CD8-positive, alpha-beta memory T cell (primary cell): Measurements from ENCODE around the gene ERBB2. TPM values are rescaled to one million over a fixed set of nuclear protein-coding genes. Genes with fewer than 3 reads are reported as not detected.

Source experiments
- CTCF ChIA-PET: fragments of 350-600 bp; sonication (Branson Sonifier 250); formaldehyde crosslinking; loops from one replicate; lab custom pipeline; 2021; ENCODE audit warnings: antibody characterized with exemption; lab: Charles Lee
- POLR2A ChIA-PET: fragments of 350-600 bp; sonication (Branson Sonifier 250); formaldehyde crosslinking; loops from one replicate; lab custom pipeline; 2021; ENCODE audit warnings: antibody characterized with exemption; lab: Charles Lee
- DNase-seq, 5 donors: peaks; one replicate each; pipeline versions ENCODE4 v3.0.0 to v3.0.0-alpha.2; 2020 to 2022; ENCODE audit warnings: mixed read lengths in 1 of 5
- H3K27ac ChIP-seq: one replicate; pipeline ENCODE4 v1.7.0; 2013; ENCODE audit warnings: low read depth, mild to moderate bottlenecking, low read length, moderate library complexity
- H3K27me3 ChIP-seq: 2 replicates; pipeline ENCODE4 v1.7.0; 2013; ENCODE audit warnings: low read length, mild to moderate bottlenecking; ENCODE audit not compliant: insufficient read depth, poor library complexity, severe bottlenecking
- H3K36me3 ChIP-seq: 2 replicates; pipeline ENCODE4 v1.7.0; 2013; ENCODE audit warnings: mild to moderate bottlenecking, low read length, moderate library complexity; ENCODE audit not compliant: insufficient read depth
- H3K4me1 ChIP-seq: 2 replicates; pipeline ENCODE4 v1.7.0; 2013; ENCODE audit warnings: mild to moderate bottlenecking, low read length, moderate library complexity; ENCODE audit not compliant: insufficient read depth
- H3K4me3 ChIP-seq: 2 replicates; pipeline ENCODE4 v1.7.0; 2013; ENCODE audit warnings: mild to moderate bottlenecking, low read length
- H3K9me3 ChIP-seq: 2 replicates; pipeline ENCODE4 v1.7.0; 2013; ENCODE audit warnings: mild to moderate bottlenecking, low read length
- H3K27ac Mint-ChIP-seq, 8 donors: one replicate each; pipeline ENCODE4 v1.8.0; 2020 to 2021; ENCODE audit warnings: mixed read lengths in 8 of 8, mild to moderate bottlenecking in 6 of 8, inconsistent platforms in 3 of 8, moderate library complexity in 3 of 8
- H3K27me3 Mint-ChIP-seq, 2 donors: one replicate each; pipeline ENCODE4 v1.8.0; 2020 to 2021; ENCODE audit warnings: mixed read lengths in 2 of 2, mild to moderate bottlenecking in 1 of 2, moderate library complexity in 1 of 2
- H3K36me3 Mint-ChIP-seq, 3 donors: one replicate each; pipeline ENCODE4 v1.8.0; 2020 to 2021; ENCODE audit warnings: mixed read lengths in 3 of 3, inconsistent platforms in 1 of 3, mild to moderate bottlenecking in 1 of 3
- H3K4me1 Mint-ChIP-seq, 3 donors: one replicate each; pipeline ENCODE4 v1.8.0; 2020 to 2021; ENCODE audit warnings: mixed read lengths in 3 of 3, inconsistent platforms in 1 of 3, mild to moderate bottlenecking in 1 of 3
- H3K4me3 Mint-ChIP-seq, 7 donors: one replicate each; pipeline ENCODE4 v1.8.0; 2020 to 2021; ENCODE audit warnings: mixed read lengths in 7 of 7, mild to moderate bottlenecking in 6 of 7, moderate library complexity in 4 of 7, inconsistent platforms in 2 of 7
- H3K9me3 Mint-ChIP-seq, 5 donors: one replicate each; pipeline ENCODE4 v1.8.0; 2020 to 2022; ENCODE audit warnings: mixed read lengths in 5 of 5, mild to moderate bottlenecking in 3 of 5, moderate library complexity in 2 of 5, inconsistent platforms in 1 of 5
- polyA plus RNA-seq: library from polyadenylated mRNA; unstranded; fragments of 300-500 nt; fragmentation: Illumina TruSeq; gene quantifications from one replicate; pipeline ENCODE4 v1.2.3, GENCODE V29; 2021
- total RNA-seq, 2 experiments: library from RNA; stranded (reverse); gene quantifications; one replicate each; pipeline ENCODE4 v1.2.3, GENCODE V29; 2021

ERBB2 gene
- total and polyA plus RNA-seq, 3 experiments from 2014 or later = 2.4 to 3.9 (median 3.6) TPM

DNA sequence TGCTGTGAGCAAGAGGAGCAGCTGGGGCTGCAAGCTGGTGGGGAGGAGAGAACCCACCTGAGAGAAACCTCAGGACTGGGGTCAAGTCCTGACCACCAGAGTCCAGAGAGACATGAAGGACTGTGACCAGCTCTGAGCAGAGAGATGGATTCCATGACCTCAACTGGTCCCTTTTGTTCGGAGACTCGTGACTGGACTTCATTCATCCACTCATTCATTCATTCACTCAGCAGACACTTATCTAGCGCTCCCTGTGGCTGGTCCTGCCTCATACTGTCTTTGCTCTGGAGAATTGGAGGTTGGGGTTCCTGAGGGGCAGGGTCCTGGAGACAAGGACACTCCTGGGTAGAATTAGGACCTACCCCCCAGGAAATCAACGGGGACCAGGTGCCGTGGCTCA lies 4.0 kb downstream of the ERBB2 start:
- Mint-ChIP-seq H3K9me3 (no peaks in the 10 kb centered on the region), H3K36me3 (peaks cover 0 to 4% (median 0%) of the 10 kb centered on the region in 3 donors), H3K4me1 (peaks cover 16 to 25% (median 24%) of the 10 kb centered on the region in 3 donors), H3K27ac (no peak overlapping the region), H3K4me3 (no peak overlapping the region), H3K27me3 (peaks cover 18 to 30% of the 10 kb centered on the region in 2 donors)
- CTCF ChIA-PET = interaction anchor here (1.1 to 1.2 kb wide), 2 partner anchors 27 to 488 kb away, joined by 3 read pairs; partner anchors contain the start of gene MIEN1
- H3K27me3 ChIP-seq = peaks cover 10% of the 10 kb centered on the region
- no peak overlapping the region for H3K27ac ChIP-seq
- peaks cover 18% of the 10 kb centered on the region for H3K4me1 ChIP-seq
- no peak for DNase-seq
- H3K36me3 ChIP-seq = no peaks in the 10 kb centered on the region
- POLR2A ChIA-PET = no interaction called here
- no peaks in the 10 kb centered on the region for H3K9me3 ChIP-seq
- no peak overlapping the region for H3K4me3 ChIP-seq

- POLR2A ChIA-PET = no interaction called here
- no peak overlapping the region for H3K4me3 ChIP-seq
Measured at GRCh38 chr17:39704821-39705551, 5.1 kb downstream of the ERBB2 start.

DNA sequence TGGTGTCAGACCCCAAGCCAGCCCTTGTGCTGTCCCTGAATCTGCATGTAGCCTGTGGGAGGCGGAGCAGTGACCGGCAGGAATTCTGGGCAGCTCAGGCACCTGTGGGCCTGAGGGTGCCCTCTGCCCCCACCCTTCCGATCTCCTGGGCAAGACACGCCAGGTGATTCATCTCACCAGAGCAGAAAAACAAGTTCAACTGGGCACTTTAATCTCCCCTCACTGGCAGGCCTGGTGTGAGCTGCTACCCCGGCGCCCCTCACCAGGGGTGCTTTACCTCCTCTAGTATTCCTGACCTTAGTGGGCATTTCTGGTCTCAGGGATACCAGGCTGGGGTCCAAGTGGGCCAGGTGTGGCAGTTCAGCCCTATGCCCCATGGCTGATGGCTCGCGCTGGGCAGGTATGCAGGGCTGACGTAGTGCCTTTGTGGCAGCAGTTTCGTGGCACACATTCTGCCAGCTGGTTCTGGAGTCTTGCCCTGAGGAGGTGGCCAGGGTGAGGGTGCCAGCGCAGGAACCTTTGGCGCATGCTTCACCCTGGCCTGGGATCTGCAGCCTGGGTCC lies 6.0 kb downstream of the ERBB2 start:
- Mint-ChIP-seq H3K27ac (no peak overlapping the region), H3K36me3 (no peaks in the 10 kb centered on the region), H3K27me3 (peaks cover 8 to 16% of the 10 kb centered on the region in 2 donors), H3K9me3 (no peaks in the 10 kb centered on the region), H3K4me1 (peaks cover 13 to 19% (median 19%) of the 10 kb centered on the region in 3 donors), H3K4me3 (no peak overlapping the region)
- Histone ChIP-seq H3K4me3 (no peak overlapping the region), H3K9me3 (no peaks in the 10 kb centered on the region), H3K36me3 (no peaks in the 10 kb centered on the region), H3K27ac (no peak overlapping the region), H3K4me1 (peaks cover 18% of the 10 kb centered on the region), H3K27me3 (peaks cover 10% of the 10 kb centered on the region)
- POLR2A ChIA-PET = no interaction called here
- DNase-seq = no peak
- CTCF ChIA-PET = interaction anchor here (0.8 to 1.4 kb wide), 3 partner anchors 51 to 275 kb away, joined by 3 to 5 read pairs (median 3); partner anchors contain the start of gene PSMD3

More at GRCh38 chr17:39704821-39705551, 5.1 kb downstream of the ERBB2 start:
- Mint-ChIP-seq H3K36me3 (no peaks in the 10 kb centered on the region), H3K27ac (no peak overlapping the region), H3K9me3 (no peaks in the 10 kb centered on the region), H3K4me3 (no peak overlapping the region), H3K27me3 (peaks cover 13 to 20% of the 10 kb centered on the region in 2 donors), H3K4me1 (peaks cover 14 to 20% (median 20%) of the 10 kb centered on the region in 3 donors)
- H3K4me1 ChIP-seq = peaks cover 18% of the 10 kb centered on the region
- CTCF ChIA-PET = interaction anchor here (1.2 to 1.4 kb wide), 2 partner anchors 50 to 83 kb away, joined by 3 to 5 read pairs; no protein-coding TSS in a partner anchor
- no peak overlapping the region for H3K27ac ChIP-seq
- no peaks in the 10 kb centered on the region for H3K9me3 ChIP-seq
- peaks cover 10% of the 10 kb centered on the region for H3K27me3 ChIP-seq
- no peaks in the 10 kb centered on the region for H3K36me3 ChIP-seq
- DNase-seq = no peak

GRCh38 chr17:39706383-39706782 lies 6.5 kb downstream of the ERBB2 start:
- H3K27ac Mint-ChIP-seq = no peak overlapping the region
- H3K27me3 Mint-ChIP-seq = peaks cover 3 to 11% of the 10 kb centered on the region in 2 donors
- H3K36me3 ChIP-seq = no peaks in the 10 kb centered on the region
- no peaks in the 10 kb centered on the region for H3K9me3 ChIP-seq
- no peaks in the 10 kb centered on the region for H3K36me3 Mint-ChIP-seq
- H3K4me1 ChIP-seq = peaks cover 18% of the 10 kb centered on the region
- ChIA-PET POLR2A (no interaction called here), CTCF (interaction anchor here (0.6 to 1.4 kb wide), 3 partner anchors 51 to 274 kb away, joined by 3 to 5 read pairs (median 3); partner anchors contain the start of gene PSMD3)
- no peak for DNase-seq
- H3K27ac ChIP-seq = no peak overlapping the region
- H3K4me1 Mint-ChIP-seq = peaks cover 10 to 18% (median 14%) of the 10 kb centered on the region in 3 donors
- peaks cover 5% of the 10 kb centered on the region for H3K27me3 ChIP-seq
- no peaks in the 10 kb centered on the region for H3K9me3 Mint-ChIP-seq
- H3K4me3 ChIP-seq = no peak overlapping the region
- H3K4me3 Mint-ChIP-seq = no peak overlapping the region

DNA sequence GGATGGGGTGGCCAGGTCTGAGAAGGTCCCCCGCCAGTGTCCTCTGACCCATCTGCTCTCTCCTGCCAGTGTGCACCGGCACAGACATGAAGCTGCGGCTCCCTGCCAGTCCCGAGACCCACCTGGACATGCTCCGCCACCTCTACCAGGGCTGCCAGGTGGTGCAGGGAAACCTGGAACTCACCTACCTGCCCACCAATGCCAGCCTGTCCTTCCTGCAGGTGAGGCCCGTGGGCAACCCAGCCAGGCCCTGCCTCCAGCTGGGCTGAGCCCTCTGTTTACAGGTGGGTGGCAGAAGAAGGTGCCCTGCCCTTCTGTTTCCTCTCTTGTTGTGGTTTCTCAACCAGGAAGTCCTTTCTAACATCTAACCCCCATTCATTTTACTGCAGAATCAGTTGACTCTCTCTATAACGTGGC lies 7.1 kb downstream of the ERBB2 start:
- peak in 1 of 5 donors; percentile 37 for DNase-seq
- peaks cover 10 to 18% (median 13%) of the 10 kb centered on the region in 3 donors for H3K4me1 Mint-ChIP-seq
- H3K36me3 Mint-ChIP-seq = peaks cover 0 to 1% (median 0%) of the 10 kb centered on the region in 3 donors
- ChIA-PET POLR2A (no interaction called here), CTCF (interaction anchor here (0.6 kb wide), 1 partner anchor 247 kb away, joined by 3 read pairs; no protein-coding TSS in a partner anchor)
- peak overlapping the region in 5 of 7 donors; percentile 4 to 80 (median 49) for H3K4me3 Mint-ChIP-seq
- Histone ChIP-seq H3K9me3 (no peaks in the 10 kb centered on the region), H3K4me1 (peaks cover 18% of the 10 kb centered on the region), H3K27ac (no peak overlapping the region), H3K27me3 (peaks cover 4% of the 10 kb centered on the region), H3K36me3 (no peaks in the 10 kb centered on the region), H3K4me3 (peak overlapping the region; percentile 55)
- H3K27ac Mint-ChIP-seq = peak overlapping the region in 3 of 8 donors; percentile 3 to 81 (median 71)
- peaks cover under 1 to 6% of the 10 kb centered on the region in 2 donors for H3K27me3 Mint-ChIP-seq
- no peaks in the 10 kb centered on the region for H3K9me3 Mint-ChIP-seq

DNA sequence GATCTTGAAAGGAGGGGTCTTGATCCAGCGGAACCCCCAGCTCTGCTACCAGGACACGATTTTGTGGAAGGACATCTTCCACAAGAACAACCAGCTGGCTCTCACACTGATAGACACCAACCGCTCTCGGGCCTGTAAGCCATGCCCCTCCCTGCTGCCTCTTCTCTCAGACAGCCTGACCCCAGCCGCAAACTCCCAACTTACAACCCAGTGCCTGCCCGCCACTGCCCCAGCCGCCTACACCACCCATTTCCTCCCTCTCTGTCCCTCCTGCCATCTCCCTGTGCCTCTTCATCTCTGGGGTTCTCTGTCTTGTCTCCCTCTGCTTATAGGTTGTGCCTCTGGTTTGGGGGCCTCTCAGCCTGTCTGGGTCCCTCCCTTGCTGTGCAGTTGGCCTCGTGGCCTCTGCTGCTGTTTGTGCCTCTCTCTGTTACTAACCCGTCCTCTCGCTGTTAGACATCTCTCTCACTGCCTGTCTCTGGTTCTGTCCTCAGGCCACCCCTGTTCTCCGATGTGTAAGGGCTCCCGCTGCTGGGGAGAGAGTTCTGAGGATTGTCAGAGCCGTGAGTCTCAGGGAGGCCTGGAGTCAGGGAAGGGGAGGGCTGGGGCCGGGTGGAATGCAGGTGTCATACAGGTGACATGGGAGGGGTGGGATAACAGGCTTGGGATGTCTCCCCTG lies 9.6 kb downstream of the ERBB2 start:
- ChIA-PET POLR2A (no interaction called here), CTCF (no interaction called here)
- no peaks in the 10 kb centered on the region for H3K9me3 Mint-ChIP-seq
- peaks cover 0 to 2% of the 10 kb centered on the region in 2 donors for H3K27me3 Mint-ChIP-seq
- Histone ChIP-seq H3K4me3 (no peak overlapping the region), H3K27ac (no peak overlapping the region), H3K27me3 (no peaks in the 10 kb centered on the region), H3K36me3 (no peaks in the 10 kb centered on the region), H3K9me3 (no peaks in the 10 kb centered on the region), H3K4me1 (peaks cover 18% of the 10 kb centered on the region)
- H3K36me3 Mint-ChIP-seq = peaks cover 0 to 3% (median 0%) of the 10 kb centered on the region in 3 donors
- DNase-seq = no peak
- H3K27ac Mint-ChIP-seq = peak overlapping the region in 5 of 8 donors; percentile 23 to 93 (median 56)
- H3K4me1 Mint-ChIP-seq = peaks cover 10 to 18% (median 13%) of the 10 kb centered on the region in 3 donors
- H3K4me3 Mint-ChIP-seq = peak overlapping the region in 3 of 7 donors; percentile 12 to 36 (median 16)

GRCh38 chr17:39709998-39710964 lies 10.4 kb downstream of the ERBB2 start:
- DNase-seq = no peak
- Mint-ChIP-seq H3K9me3 (no peaks in the 10 kb centered on the region), H3K36me3 (peaks cover 0 to 3% (median 0%) of the 10 kb centered on the region in 3 donors), H3K27me3 (peaks cover 0 to 2% of the 10 kb centered on the region in 2 donors), H3K27ac (no peak overlapping the region), H3K4me1 (peaks cover 10 to 16% (median 13%) of the 10 kb centered on the region in 3 donors), H3K4me3 (peak overlapping the region in 1 of 7 donors; percentile 12)
- Histone ChIP-seq H3K9me3 (no peaks in the 10 kb centered on the region), H3K27ac (no peak overlapping the region), H3K27me3 (no peaks in the 10 kb centered on the region), H3K4me3 (no peak overlapping the region), H3K36me3 (no peaks in the 10 kb centered on the region), H3K4me1 (peaks cover 18% of the 10 kb centered on the region)
- CTCF ChIA-PET = interaction anchor here (0.6 to 1.3 kb wide), 3 partner anchors 48 to 87 kb away, joined by 3 read pairs; no protein-coding TSS in a partner anchor
- POLR2A ChIA-PET = no interaction called here
